ENCODE data around the gene SLC34A1. TPM values are rescaled to one million over a fixed set of nuclear protein-coding genes. Genes with fewer than 3 reads are reported as not detected.
"Not testable (repeated sequence)": the region's sequence is repeated elsewhere in the genome, so short reads cannot be mapped to it uniquely, and the experiment has no call there.

Gene SLC34A1
- total and polyA plus RNA-seq, 5 donors from 2014 or later: 0.20 TPM; not detected in 4

- H3K36me3 ChIP-seq (ENCODE audit: control insufficient read depth, insufficient read depth, low read length): no peaks in the 10 kb centered on the region
- H3K27me3 Mint-ChIP-seq: no peaks in the 10 kb centered on the region
- no peak overlapping the region for H3K4me3 Mint-ChIP-seq
- DNase-seq: no peak
- no peak overlapping the region for H3K4me3 ChIP-seq (ENCODE audit: low read depth, low read length)
- peaks cover 14% of the 10 kb centered on the region for H3K4me1 ChIP-seq (ENCODE audit: control insufficient read depth, insufficient read depth, low read length, poor library complexity, severe bottlenecking)
- no peak overlapping the region for H3K27ac Mint-ChIP-seq
- H3K9me3 ChIP-seq (ENCODE audit: control insufficient read depth in 2 of 2, low read length in 2 of 2): no peaks in the 10 kb centered on the region
- H3K9me3 Mint-ChIP-seq: no peaks in the 10 kb centered on the region
- H3K4me1 Mint-ChIP-seq: peaks cover 0 to 48% (median 28%) of the 10 kb centered on the region in 4 donors
- ATAC-seq (ENCODE audit: low read depth in 2 of 2): no peak
- no peaks in the 10 kb centered on the region for H3K27me3 ChIP-seq (ENCODE audit: control insufficient read depth, insufficient read depth, low read length)
- no peaks in the 10 kb centered on the region for H3K36me3 Mint-ChIP-seq
- H3K27ac ChIP-seq (ENCODE audit: insufficient read depth, low read length, poor library complexity, severe bottlenecking): no peak overlapping the region
These were observed 30.2 kb downstream of the SLC34A1 start for GRCh38 chr5:177414481-177414880.

- not testable (repeated sequence) for ATAC-seq (ENCODE audit: low read depth in 2 of 2); H3K27ac ChIP-seq (ENCODE audit: insufficient read depth, low read length, poor library complexity, severe bottlenecking); H3K27me3 ChIP-seq (ENCODE audit: control insufficient read depth, insufficient read depth, low read length); H3K27ac Mint-ChIP-seq; H3K9me3 ChIP-seq (ENCODE audit: control insufficient read depth in 2 of 2, low read length in 2 of 2); H3K4me3 Mint-ChIP-seq; H3K36me3 Mint-ChIP-seq; DNase-seq; H3K9me3 Mint-ChIP-seq; H3K4me3 ChIP-seq (ENCODE audit: low read depth, low read length); H3K27me3 Mint-ChIP-seq; H3K36me3 ChIP-seq (ENCODE audit: control insufficient read depth, insufficient read depth, low read length)
- peaks cover 11% of the 10 kb centered on the region for H3K4me1 ChIP-seq (ENCODE audit: control insufficient read depth, insufficient read depth, low read length, poor library complexity, severe bottlenecking)
- peaks cover 0 to 36% (median 20%) of the 10 kb centered on the region in 4 donors for H3K4me1 Mint-ChIP-seq
These were observed 32.8 kb downstream of the SLC34A1 start for GRCh38 chr5:177417081-177417480.

GRCh38 chr5:177419046-177419445, 34.8 kb downstream of the SLC34A1 start:
- Mint-ChIP-seq H3K9me3 (no peaks in the 10 kb centered on the region), H3K27me3 (no peaks in the 10 kb centered on the region), H3K27ac (no peak overlapping the region), H3K36me3 (no peaks in the 10 kb centered on the region), H3K4me1 (peaks cover 0 to 22% (median 9%) of the 10 kb centered on the region in 4 donors), H3K4me3 (no peak overlapping the region)
- ATAC-seq (ENCODE audit: low read depth in 2 of 2) (no peak), DNase-seq (no peak)
- H3K27me3 ChIP-seq (ENCODE audit: control insufficient read depth, insufficient read depth, low read length): no peaks in the 10 kb centered on the region
- H3K4me3 ChIP-seq (ENCODE audit: low read depth, low read length): no peak overlapping the region
- no peak overlapping the region for H3K27ac ChIP-seq (ENCODE audit: insufficient read depth, low read length, poor library complexity, severe bottlenecking)
- no peaks in the 10 kb centered on the region for H3K36me3 ChIP-seq (ENCODE audit: control insufficient read depth, insufficient read depth, low read length)
- no peaks in the 10 kb centered on the region for H3K4me1 ChIP-seq (ENCODE audit: control insufficient read depth, insufficient read depth, low read length, poor library complexity, severe bottlenecking)
- H3K9me3 ChIP-seq (ENCODE audit: control insufficient read depth in 2 of 2, low read length in 2 of 2): no peaks in the 10 kb centered on the region

- not testable (repeated sequence) for DNase-seq; H3K27ac Mint-ChIP-seq; H3K27me3 Mint-ChIP-seq; ATAC-seq (ENCODE audit: low read depth in 2 of 2); H3K36me3 Mint-ChIP-seq; H3K4me3 ChIP-seq (ENCODE audit: low read depth, low read length); H3K4me3 Mint-ChIP-seq; H3K36me3 ChIP-seq (ENCODE audit: control insufficient read depth, insufficient read depth, low read length); H3K27me3 ChIP-seq (ENCODE audit: control insufficient read depth, insufficient read depth, low read length); H3K9me3 ChIP-seq (ENCODE audit: control insufficient read depth in 2 of 2, low read length in 2 of 2); H3K9me3 Mint-ChIP-seq; H3K4me1 ChIP-seq (ENCODE audit: control insufficient read depth, insufficient read depth, low read length, poor library complexity, severe bottlenecking); H3K27ac ChIP-seq (ENCODE audit: insufficient read depth, low read length, poor library complexity, severe bottlenecking)
- peaks cover 6 to 24% (median 14%) of the 10 kb centered on the region in 4 donors for H3K4me1 Mint-ChIP-seq
These were observed 36.2 kb downstream of the SLC34A1 start for GRCh38 chr5:177420472-177420871.

- Mint-ChIP-seq H3K4me1 (peaks cover 7 to 29% (median 17%) of the 10 kb centered on the region in 4 donors), H3K4me3 (no peak overlapping the region), H3K9me3 (no peaks in the 10 kb centered on the region), H3K27me3 (peaks cover 2% of the 10 kb centered on the region), H3K36me3 (no peaks in the 10 kb centered on the region), H3K27ac (peak overlapping the region in 1 of 3 donors; percentile 52)
- no peak overlapping the region for H3K27ac ChIP-seq (ENCODE audit: insufficient read depth, low read length, poor library complexity, severe bottlenecking)
- H3K27me3 ChIP-seq (ENCODE audit: control insufficient read depth, insufficient read depth, low read length): no peaks in the 10 kb centered on the region
- no peaks in the 10 kb centered on the region for H3K36me3 ChIP-seq (ENCODE audit: control insufficient read depth, insufficient read depth, low read length)
- DNase-seq: no peak
- ATAC-seq (ENCODE audit: low read depth in 2 of 2): no peak
- H3K4me3 ChIP-seq (ENCODE audit: low read depth, low read length): no peak overlapping the region
- peaks cover 15% of the 10 kb centered on the region for H3K4me1 ChIP-seq (ENCODE audit: control insufficient read depth, insufficient read depth, low read length, poor library complexity, severe bottlenecking)
- H3K9me3 ChIP-seq (ENCODE audit: control insufficient read depth in 2 of 2, low read length in 2 of 2): no peaks in the 10 kb centered on the region
These were observed 37.0 kb downstream of the SLC34A1 start for GRCh38 chr5:177421062-177421798.

GRCh38 chr5:177423671-177424070, 39.4 kb downstream of the SLC34A1 start:
- Histone ChIP-seq H3K9me3 (ENCODE audit: control insufficient read depth in 2 of 2, low read length in 2 of 2) (no peaks in the 10 kb centered on the region), H3K4me1 (ENCODE audit: control insufficient read depth, insufficient read depth, low read length, poor library complexity, severe bottlenecking) (peaks cover 34% of the 10 kb centered on the region), H3K27ac (ENCODE audit: insufficient read depth, low read length, poor library complexity, severe bottlenecking) (no peak overlapping the region), H3K36me3 (ENCODE audit: control insufficient read depth, insufficient read depth, low read length) (peaks cover 5% of the 10 kb centered on the region), H3K27me3 (ENCODE audit: control insufficient read depth, insufficient read depth, low read length) (no peaks in the 10 kb centered on the region), H3K4me3 (ENCODE audit: low read depth, low read length) (no peak overlapping the region)
- H3K27ac Mint-ChIP-seq: peak overlapping the region in 1 of 3 donors; percentile 7
- peaks cover 5% of the 10 kb centered on the region for H3K27me3 Mint-ChIP-seq
- ATAC-seq (ENCODE audit: low read depth in 2 of 2) (no peak), DNase-seq (no peak)
- H3K36me3 Mint-ChIP-seq: no peaks in the 10 kb centered on the region
- H3K9me3 Mint-ChIP-seq: no peaks in the 10 kb centered on the region
- H3K4me1 Mint-ChIP-seq: peaks cover 7 to 41% (median 21%) of the 10 kb centered on the region in 4 donors
- no peak overlapping the region for H3K4me3 Mint-ChIP-seq

- H3K36me3 Mint-ChIP-seq: peaks cover under 1% of the 10 kb centered on the region
- H3K27ac Mint-ChIP-seq: peak overlapping the region; percentile 99
- no peaks in the 10 kb centered on the region for H3K27me3 ChIP-seq (ENCODE audit: control insufficient read depth, insufficient read depth, low read length)
- peaks cover 7 to 57% (median 34%) of the 10 kb centered on the region in 4 donors for H3K4me1 Mint-ChIP-seq
- peaks cover 8% of the 10 kb centered on the region for H3K36me3 ChIP-seq (ENCODE audit: control insufficient read depth, insufficient read depth, low read length)
- no peaks in the 10 kb centered on the region for H3K9me3 ChIP-seq (ENCODE audit: control insufficient read depth in 2 of 2, low read length in 2 of 2)
- peak overlapping the region; percentile 89 to 99 (median 98) for H3K4me3 Mint-ChIP-seq
- ATAC-seq (ENCODE audit: low read depth in 2 of 2) (peak in 1 of 2 donors; percentile 3), DNase-seq (no peak)
- H3K27ac ChIP-seq (ENCODE audit: insufficient read depth, low read length, poor library complexity, severe bottlenecking): peak overlapping the region; percentile 90
- peaks cover 5% of the 10 kb centered on the region for H3K27me3 Mint-ChIP-seq
- peak overlapping the region; percentile 69 for H3K4me3 ChIP-seq (ENCODE audit: low read depth, low read length)
- H3K9me3 Mint-ChIP-seq: no peaks in the 10 kb centered on the region
- peaks cover 50% of the 10 kb centered on the region for H3K4me1 ChIP-seq (ENCODE audit: control insufficient read depth, insufficient read depth, low read length, poor library complexity, severe bottlenecking)
These were observed 41.1 kb downstream of the SLC34A1 start for GRCh38 chr5:177425196-177425800.
